HepG2 (cell line): ENCODE measurements around the gene KCNK7. TPM values are rescaled to one million over a fixed set of nuclear protein-coding genes. Genes with fewer than 3 reads are reported as not detected.

Experiments
- AKAP8 ChIP-seq: sonication (generic); formaldehyde crosslinking; IDR thresholded peaks from 2 replicates; pipeline ENCODE4 v1.5.1; 2020; ENCODE audit warnings: mild to moderate bottlenecking, missing genetic modification reagents
- ASH2L ChIP-seq: fragments of 300-600, 200-600 bp; sonication (generic); IDR thresholded peaks from 2 replicates; pipeline ENCODE4 v1.7.0; 2017; ENCODE audit warnings: low read depth, mild to moderate bottlenecking, moderate library complexity, mixed read lengths, low read length; ENCODE audit not compliant: insufficient read length
- CREBL2 ChIP-seq: sonication (generic); formaldehyde crosslinking; IDR thresholded peaks from 2 replicates; pipeline ENCODE4 v1.8.1; 2023; ENCODE audit warnings: missing genetic modification reagents, mild to moderate bottlenecking, borderline replicate concordance
- CTCF ChIP-seq: sonication (generic); formaldehyde crosslinking; IDR thresholded peaks from 2 replicates; pipeline ENCODE4 v1.5.0; 2020; ENCODE audit warnings: mild to moderate bottlenecking, missing genetic modification reagents, moderate library complexity
- EEA1 ChIP-seq: sonication (generic); formaldehyde crosslinking; IDR thresholded peaks from 2 replicates; pipeline ENCODE4 v1.5.1; 2020; ENCODE audit warnings: mild to moderate bottlenecking, missing genetic modification reagents, borderline replicate concordance
- ETV5 ChIP-seq: IDR thresholded peaks from 2 replicates; pipeline ENCODE4 v1.6.1; 2018; ENCODE audit warnings: missing biosample characterization, missing genetic modification reagents, inconsistent platforms, borderline replicate concordance
- ETV6 ChIP-seq: sonication (generic); formaldehyde crosslinking; conservative IDR thresholded peaks from 2 replicates; pipeline ENCODE4 v1.4.0; 2020; ENCODE audit warnings: missing genetic modification reagents
- GRHL1 ChIP-seq: sonication (generic); formaldehyde crosslinking; conservative IDR thresholded peaks from 2 replicates; pipeline ENCODE4 v1.8.0; 2022; ENCODE audit warnings: missing genetic modification reagents
- HES4 ChIP-seq: sonication (generic); formaldehyde crosslinking; IDR thresholded peaks from 2 replicates; pipeline ENCODE4 v1.9.0; 2021; ENCODE audit warnings: mild to moderate bottlenecking, missing genetic modification reagents, borderline replicate concordance
- MAZ ChIP-seq, 2 experiments: sonication (generic) in 1 of 2; formaldehyde crosslinking in 1 of 2; IDR thresholded peaks; 2 replicates each; pipeline versions ENCODE4 v1.5.0 to v1.6.1; 2012 to 2020; ENCODE audit warnings: low read depth in 2 of 2, mild to moderate bottlenecking in 2 of 2, borderline replicate concordance in 1 of 2, improper control_type of control experiment in 1 of 2, low read length in 1 of 2, missing genetic modification reagents in 1 of 2, moderate library complexity in 1 of 2
- MIXL1 ChIP-seq: IDR thresholded peaks from 2 replicates; pipeline ENCODE4 v1.6.1; 2016
- NFIB ChIP-seq: sonication (generic); formaldehyde crosslinking; IDR thresholded peaks from 2 replicates; pipeline ENCODE4 v1.9.0; 2021; ENCODE audit warnings: missing genetic modification reagents, mild to moderate bottlenecking, borderline replicate concordance
- PCBP2 ChIP-seq: fragments of 200-400 bp; formaldehyde crosslinking; optimal IDR thresholded peaks from 2 replicates; pipeline ENCODE3; 2018; ENCODE audit warnings: low read length, low read depth; ENCODE audit not compliant: poor library complexity, severe bottlenecking
- SALL2 ChIP-seq: sonication (generic); formaldehyde crosslinking; IDR thresholded peaks from 2 replicates; pipeline ENCODE4 v1.8.1; 2023; ENCODE audit warnings: mild to moderate bottlenecking, missing genetic modification reagents, inconsistent platforms
- SRSF9 ChIP-seq: fragments of 200-400 bp; formaldehyde crosslinking; IDR thresholded peaks from 2 replicates; pipeline ENCODE4 v1.6.1; 2018; ENCODE audit warnings: borderline replicate concordance, mild to moderate bottlenecking, low read depth, low read length; ENCODE audit not compliant: insufficient read depth, poor library complexity, severe bottlenecking
- TBL1XR1 ChIP-seq: fragments of 150-350 bp; IDR thresholded peaks from 2 replicates; pipeline ENCODE4 v1.6.1; 2014; ENCODE audit warnings: borderline replicate concordance, low read length; ENCODE audit not compliant: partially characterized antibody
- ZC3H4 ChIP-seq: sonication (generic); formaldehyde crosslinking; IDR thresholded peaks from 2 replicates; pipeline ENCODE4 v1.4.0; 2020; ENCODE audit warnings: missing genetic modification reagents, borderline replicate concordance
- ZFP36L2 ChIP-seq: sonication (generic); formaldehyde crosslinking; IDR thresholded peaks from 2 replicates; pipeline ENCODE4 v1.4.0; 2020; ENCODE audit warnings: missing genetic modification reagents
- ZFYVE20 ChIP-seq: sonication (generic); formaldehyde crosslinking; IDR thresholded peaks from 2 replicates; pipeline ENCODE4 v1.8.0; 2023; ENCODE audit warnings: low read depth, mild to moderate bottlenecking, moderate library complexity, missing genetic modification reagents, borderline replicate concordance
- ZHX1 ChIP-seq: sonication (generic); formaldehyde crosslinking; IDR thresholded peaks from 2 replicates; pipeline ENCODE4 v1.8.1; 2022; ENCODE audit warnings: low read depth, mild to moderate bottlenecking, missing genetic modification reagents
- ZNF101 ChIP-seq: sonication (generic); formaldehyde crosslinking; IDR thresholded peaks from 2 replicates; pipeline ENCODE4 v1.4.0; 2020; ENCODE audit warnings: mild to moderate bottlenecking, low read depth, missing genetic modification reagents, borderline replicate concordance
- ZNF709 ChIP-seq: sonication (generic); formaldehyde crosslinking; IDR thresholded peaks from 2 replicates; pipeline ENCODE4 v1.5.0; 2020; ENCODE audit warnings: mild to moderate bottlenecking, missing genetic modification reagents
- polyA plus RNA-seq, 8 experiments: library from polyadenylated mRNA; depleted of rRNA in 3 of 8; stranded (reverse) in 7 of 8; unstranded in 1 of 8; fragments of >200 nt; fragmentation: Illumina TruSeq in 4 of 8; extraction: Trizol in 4 of 8; gene quantifications; 2 replicates each; pipeline versions ENCODE4 v1.2.1 to v1.2.3, GENCODE V29; 2011 to 2016; ENCODE audit warnings: low read depth in 4 of 8, missing spikeins in 1 of 8, mixed read lengths in 1 of 8; ENCODE audit not compliant: insufficient read depth in 1 of 8
- total RNA-seq, 5 experiments: library from RNA; depleted of rRNA; stranded (reverse); fragments of >200 nt; fragmentation: Illumina TruSeq; extraction: Trizol; gene quantifications; 2 replicates each; pipeline ENCODE4 v1.2.3, GENCODE V29; 2016; ENCODE audit warnings: low read depth in 1 of 5

KCNK7 gene
- total and polyA plus RNA-seq, 2 of the 13 experiments (the other 11 are each of a cell fraction or from before 2014, with no cell fraction given): 0.11 TPM; not detected in 1

- TF ChIP-seq MAZ (IDR thresholded peaks at IDR 0.05; ENCODE audit: borderline replicate concordance, low read depth, low read length) (no peak), MAZ (CRISPR knock-in tag; IDR thresholded peaks at IDR 0.05; ENCODE audit: low read depth) (peak; percentile 65), TBL1XR1 (peak; percentile 21), CREBL2 (no peak), SALL2 (CRISPR knock-in tag) (no peak), ETV6 (CRISPR knock-in tag) (no peak; the same call in 1 of the 2 replicates), ASH2L (peak; percentile 48), GRHL1 (CRISPR knock-in tag) (no peak), AKAP8 (CRISPR knock-in tag) (no peak), NFIB (CRISPR knock-in tag) (no peak), HES4 (CRISPR knock-in tag) (no peak), ZHX1 (CRISPR knock-in tag) (no peak), PCBP2 (no peak), ZFYVE20 (CRISPR knock-in tag) (no peak), ZNF101 (CRISPR knock-in tag) (no peak), ZFP36L2 (CRISPR knock-in tag) (no peak), MIXL1 (peak; percentile 84; the same call in 1 of the 2 replicates), EEA1 (CRISPR knock-in tag) (no peak; the same call in 1 of the 2 replicates), SRSF9 (no peak), ZC3H4 (CRISPR knock-in tag) (no peak), ZNF709 (CRISPR knock-in tag) (no peak), CTCF (CRISPR knock-in tag) (0 out of 2 replicates have a peak, but pooled peaks have one; percentile 9), ETV5 (CRISPR knock-in tag) (peak; percentile 39; the same call in 1 of the 2 replicates)
Measured at GRCh38 chr11:65615229-65615949, 19.8 kb upstream of the KCNK7 start, which contains the start of gene PCNX3 (continued).
